HG03432 (cell line): ENCODE data around the gene WASHC4.

Experiments used
- ATAC-seq: cut with Tn5 transposase; IDR thresholded peaks from one replicate; pipeline ENCODE4 v1.9.1; 2021; ENCODE audit warnings: mild to moderate bottlenecking, moderate library complexity; ENCODE audit not compliant: unreplicated experiment

WASHC4 gene

GRCh38 chr12:105204916-105205315, 97.4 kb downstream of the WASHC4 start:
- no peak for ATAC-seq

GRCh38 chr12:105205322-105206048, 98.0 kb downstream of the WASHC4 start:
- no peak for ATAC-seq

- no peak for ATAC-seq
These were observed 99.3 kb downstream of the WASHC4 start for GRCh38 chr12:105206686-105207374.

- no peak for ATAC-seq
These were observed 101.6 kb downstream of the WASHC4 start for GRCh38 chr12:105209091-105209490.

- ATAC-seq: no peak
These were observed 104.9 kb downstream of the WASHC4 start for GRCh38 chr12:105212438-105212837.

- no peak for ATAC-seq
These were observed 106.6 kb downstream of the WASHC4 start for GRCh38 chr12:105214148-105214547.

- no peak for ATAC-seq
These were observed 107.3 kb downstream of the WASHC4 start for GRCh38 chr12:105214670-105215375.

- no peak for ATAC-seq
These were observed 110.9 kb downstream of the WASHC4 start for GRCh38 chr12:105218434-105218833.
